Hepatocyte (in vitro differentiated cells): Measurements from ENCODE around the gene WHRN. TPM values are rescaled to one million over a fixed set of nuclear protein-coding genes. Genes with fewer than 3 reads are reported as not detected.

Source experiments
- DNase-seq: peaks from one replicate; pipeline ENCODE4 v3.0.0-alpha.2; 2016; ENCODE audit warnings: low spot score
- H2AFZ ChIP-seq: fragments of 200-600 bp; sonication (generic); 2 replicates; pipeline ENCODE4 v1.6.0; 2016; ENCODE audit warnings: antibody characterized with exemption, mild to moderate bottlenecking
- H3K27ac ChIP-seq: fragments of 200-600 bp; sonication (generic); 2 replicates; pipeline ENCODE4 v1.5.1; 2016; ENCODE audit warnings: mild to moderate bottlenecking
- H3K27me3 ChIP-seq: fragments of 200-600 bp; sonication (generic); 2 replicates; pipeline ENCODE4 v1.6.1; 2016
- H3K36me3 ChIP-seq: fragments of 200-600 bp; sonication (generic); replicated peaks from 2 replicates; pipeline ENCODE4 v1.5.1; 2016; ENCODE audit warnings: low read depth; ENCODE audit not compliant: insufficient read depth
- H3K4me1 ChIP-seq: fragments of 200-600 bp; sonication (generic); 2 replicates; pipeline ENCODE4 v1.5.1; 2016; ENCODE audit warnings: mild to moderate bottlenecking, moderate library complexity; ENCODE audit not compliant: insufficient read depth
- H3K4me2 ChIP-seq: fragments of 200-600 bp; sonication (generic); 2 replicates; pipeline ENCODE4 v1.6.0; 2016
- H3K4me3 ChIP-seq: fragments of 200-600 bp; sonication (generic); 2 replicates; pipeline ENCODE4 v1.5.1; 2016; ENCODE audit warnings: mild to moderate bottlenecking
- H3K79me2 ChIP-seq: fragments of 200-600 bp; sonication (generic); 2 replicates; pipeline ENCODE4 v1.6.0; 2017; ENCODE audit warnings: mild to moderate bottlenecking
- H3K9me2 ChIP-seq: fragments of 200-600 bp; sonication (generic); replicated peaks from 2 replicates; pipeline ENCODE4 v1.6.0; 2017; ENCODE audit warnings: mild to moderate bottlenecking; ENCODE audit not compliant: insufficient read depth
- H3K9me3 ChIP-seq: fragments of 200-600 bp; sonication (generic); 2 replicates; pipeline ENCODE4 v1.5.1; 2016; ENCODE audit warnings: low read depth, mild to moderate bottlenecking
- H4K20me1 ChIP-seq: fragments of 200-600 bp; sonication (generic); 2 replicates; pipeline ENCODE4 v1.6.0; 2016; ENCODE audit warnings: mild to moderate bottlenecking; ENCODE audit not compliant: insufficient read depth, poor library complexity, severe bottlenecking
- EZH2 ChIP-seq: fragments of 200-600 bp; sonication (generic); IDR thresholded peaks from 2 replicates; pipeline ENCODE4 v1.6.1; 2016; ENCODE audit warnings: antibody characterized with exemption, mild to moderate bottlenecking, borderline replicate concordance
- EZH2phosphoT487 ChIP-seq: fragments of 200-600 bp; sonication (generic); IDR thresholded peaks from one replicate; pipeline ENCODE4 v1.6.1; 2018; ENCODE audit warnings: antibody characterized with exemption, mild to moderate bottlenecking, low read depth, moderate library complexity; ENCODE audit not compliant: unreplicated experiment, severe bottlenecking
- WGBS: methylation state at CpG from one replicate; pipeline ENCODE4 v1.1.6; 2016; ENCODE audit warnings: low lambda C conversion rate; ENCODE audit errors: missing lambda C conversion rate; 5-methylcytosine and 5-hydroxymethylcytosine counted together
- polyA plus RNA-seq: library from polyadenylated mRNA; unstranded; fragments of >200 nt; fragmentation: Nextera tagmentation; extraction: Ambion mirVana; gene quantifications from 2 replicates; pipeline ENCODE4 v1.2.1, GENCODE V29; 2016
- total RNA-seq: library from RNA; depleted of rRNA; stranded (reverse); fragments of >200 nt; gene quantifications from 2 replicates; pipeline ENCODE4 v1.2.3, GENCODE V29; 2014
- TF ChIP-seq, protein P1 (sequence below): fragments of 200-600 bp; sonication (generic); IDR thresholded peaks from 2 replicates; pipeline ENCODE4 v1.5.1; 2016; ENCODE audit warnings: antibody characterized with exemption, mild to moderate bottlenecking; ENCODE audit not compliant: poor library complexity

Gene WHRN
- total and polyA plus RNA-seq, 2 experiments from 2014 or later: 3.2 to 6.6 TPM

DNA sequence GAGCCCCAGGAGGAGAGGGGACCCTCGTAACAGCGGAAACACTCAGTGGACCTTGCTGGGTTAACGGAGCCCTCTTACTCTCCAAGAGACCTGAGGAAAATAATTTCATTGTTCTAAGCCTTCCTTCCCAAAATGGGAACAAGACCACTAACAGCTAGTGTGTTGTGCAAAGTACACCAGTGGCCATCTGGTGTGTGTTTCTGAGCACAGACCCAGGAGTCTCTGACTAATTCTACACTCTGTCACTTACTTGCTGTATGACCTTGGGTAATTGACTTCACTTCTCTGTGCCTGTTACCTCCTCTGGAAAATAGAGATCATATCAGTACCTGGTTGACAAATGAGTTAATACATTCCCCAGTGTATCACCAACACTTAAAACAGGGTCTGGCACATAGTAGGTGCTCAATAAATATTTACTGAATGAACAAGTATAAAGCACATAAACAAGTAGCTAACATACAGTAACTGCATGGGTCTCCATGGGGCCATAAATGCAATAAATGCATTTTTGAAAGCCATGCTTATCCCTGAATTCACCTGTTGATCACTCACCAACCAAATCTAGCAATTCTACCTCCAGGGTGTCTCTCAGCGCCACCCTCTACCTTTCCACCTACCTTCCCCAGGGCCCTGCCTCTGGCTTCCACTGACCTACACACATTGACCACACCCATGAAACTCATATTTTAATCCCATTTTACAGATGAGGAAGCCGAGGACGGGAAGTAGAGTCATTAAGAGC, 72.8 kb downstream of the WHRN start:
- no peaks in the 10 kb centered on the region for H3K4me1 ChIP-seq
- H3K9me3 ChIP-seq: no peaks in the 10 kb centered on the region
- no peak for DNase-seq
- H3K36me3 ChIP-seq: no peaks in the 10 kb centered on the region
- H4K20me1 ChIP-seq: no peaks in the 10 kb centered on the region
- no peak overlapping the region for H3K4me3 ChIP-seq
- no peak overlapping the region for H2AFZ ChIP-seq
- no peaks in the 10 kb centered on the region for H3K27me3 ChIP-seq
- no peak overlapping the region for H3K27ac ChIP-seq
- H3K9me2 ChIP-seq: no peaks in the 10 kb centered on the region
- WGBS: 81% methylated on average over 6 of the region's 6 CpGs
- H3K4me2 ChIP-seq: no peak overlapping the region
- TF ChIP-seq, protein P1, sequence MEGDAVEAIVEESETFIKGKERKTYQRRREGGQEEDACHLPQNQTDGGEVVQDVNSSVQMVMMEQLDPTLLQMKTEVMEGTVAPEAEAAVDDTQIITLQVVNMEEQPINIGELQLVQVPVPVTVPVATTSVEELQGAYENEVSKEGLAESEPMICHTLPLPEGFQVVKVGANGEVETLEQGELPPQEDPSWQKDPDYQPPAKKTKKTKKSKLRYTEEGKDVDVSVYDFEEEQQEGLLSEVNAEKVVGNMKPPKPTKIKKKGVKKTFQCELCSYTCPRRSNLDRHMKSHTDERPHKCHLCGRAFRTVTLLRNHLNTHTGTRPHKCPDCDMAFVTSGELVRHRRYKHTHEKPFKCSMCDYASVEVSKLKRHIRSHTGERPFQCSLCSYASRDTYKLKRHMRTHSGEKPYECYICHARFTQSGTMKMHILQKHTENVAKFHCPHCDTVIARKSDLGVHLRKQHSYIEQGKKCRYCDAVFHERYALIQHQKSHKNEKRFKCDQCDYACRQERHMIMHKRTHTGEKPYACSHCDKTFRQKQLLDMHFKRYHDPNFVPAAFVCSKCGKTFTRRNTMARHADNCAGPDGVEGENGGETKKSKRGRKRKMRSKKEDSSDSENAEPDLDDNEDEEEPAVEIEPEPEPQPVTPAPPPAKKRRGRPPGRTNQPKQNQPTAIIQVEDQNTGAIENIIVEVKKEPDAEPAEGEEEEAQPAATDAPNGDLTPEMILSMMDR: no peak
- TF ChIP-seq EZH2phosphoT487 (no peak), EZH2 (no peak)
- no peaks in the 10 kb centered on the region for H3K79me2 ChIP-seq

DNA sequence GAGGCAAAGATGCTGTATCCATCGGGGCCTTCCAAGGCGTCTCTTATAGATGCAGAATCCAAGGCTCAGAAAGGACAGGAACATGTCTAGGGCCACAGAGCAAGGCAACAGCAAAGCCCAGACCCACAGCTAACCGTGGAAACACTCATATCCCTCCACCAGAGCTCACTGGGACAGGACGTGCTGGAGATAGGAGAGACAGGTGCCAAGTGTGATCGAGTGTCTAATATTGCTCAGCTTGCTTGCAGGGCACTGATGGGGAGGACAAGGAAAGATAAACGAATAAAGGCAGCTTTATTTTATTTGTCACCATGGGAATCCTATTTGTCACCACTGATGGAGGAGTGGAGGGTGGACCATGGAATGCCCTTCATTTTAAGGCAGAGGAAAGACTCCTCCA, 73.5 kb downstream of the WHRN start:
- Histone ChIP-seq H3K36me3 (no peaks in the 10 kb centered on the region), H3K27me3 (no peaks in the 10 kb centered on the region), H3K4me3 (no peak overlapping the region), H3K27ac (no peak overlapping the region), H4K20me1 (no peaks in the 10 kb centered on the region), H3K9me2 (no peaks in the 10 kb centered on the region), H3K4me2 (no peak overlapping the region), H3K9me3 (no peaks in the 10 kb centered on the region), H3K4me1 (no peaks in the 10 kb centered on the region), H2AFZ (no peak overlapping the region), H3K79me2 (no peaks in the 10 kb centered on the region)
- TF ChIP-seq EZH2 (no peak), EZH2phosphoT487 (no peak)
- TF ChIP-seq, protein P1: no peak
- 94% methylated on average over 6 of the region's 6 CpGs for WGBS
- no peak for DNase-seq

DNA sequence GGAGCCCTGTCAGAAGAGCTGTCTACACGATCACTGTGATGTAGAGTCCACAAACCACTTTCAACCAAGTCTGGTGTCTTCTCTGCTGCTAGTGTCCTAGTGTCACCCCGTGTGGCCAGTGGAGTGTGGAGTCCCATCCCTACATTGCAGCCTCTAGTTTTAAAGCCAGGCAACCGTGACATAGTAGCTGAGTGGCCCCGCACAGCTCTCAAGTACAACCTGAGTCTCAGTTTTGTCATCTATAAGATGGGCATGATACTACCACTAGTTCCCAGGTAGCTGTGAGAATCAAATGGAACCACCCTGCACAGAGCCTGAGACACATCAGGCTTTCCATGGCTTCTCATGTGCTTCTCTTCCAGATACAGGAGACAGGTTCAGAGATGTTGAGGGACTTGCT, 74.3 kb downstream of the WHRN start:
- no peaks in the 10 kb centered on the region for H3K36me3 ChIP-seq
- TF ChIP-seq, protein P1: no peak
- no peak for TF ChIP-seq EZH2
- TF ChIP-seq EZH2phosphoT487: no peak
- H3K27me3 ChIP-seq: no peaks in the 10 kb centered on the region
- H3K4me3 ChIP-seq: no peak overlapping the region
- no peaks in the 10 kb centered on the region for H3K4me1 ChIP-seq
- H2AFZ ChIP-seq: no peak overlapping the region
- no peaks in the 10 kb centered on the region for H3K9me3 ChIP-seq
- H3K27ac ChIP-seq: no peak overlapping the region
- WGBS: 86% methylated on average over 4 of the region's 4 CpGs
- DNase-seq: no peak
- H3K9me2 ChIP-seq: no peaks in the 10 kb centered on the region
- H3K79me2 ChIP-seq: no peaks in the 10 kb centered on the region
- H3K4me2 ChIP-seq: no peak overlapping the region
- no peaks in the 10 kb centered on the region for H4K20me1 ChIP-seq
